ENCODE data around the gene SNPH.

DNA sequence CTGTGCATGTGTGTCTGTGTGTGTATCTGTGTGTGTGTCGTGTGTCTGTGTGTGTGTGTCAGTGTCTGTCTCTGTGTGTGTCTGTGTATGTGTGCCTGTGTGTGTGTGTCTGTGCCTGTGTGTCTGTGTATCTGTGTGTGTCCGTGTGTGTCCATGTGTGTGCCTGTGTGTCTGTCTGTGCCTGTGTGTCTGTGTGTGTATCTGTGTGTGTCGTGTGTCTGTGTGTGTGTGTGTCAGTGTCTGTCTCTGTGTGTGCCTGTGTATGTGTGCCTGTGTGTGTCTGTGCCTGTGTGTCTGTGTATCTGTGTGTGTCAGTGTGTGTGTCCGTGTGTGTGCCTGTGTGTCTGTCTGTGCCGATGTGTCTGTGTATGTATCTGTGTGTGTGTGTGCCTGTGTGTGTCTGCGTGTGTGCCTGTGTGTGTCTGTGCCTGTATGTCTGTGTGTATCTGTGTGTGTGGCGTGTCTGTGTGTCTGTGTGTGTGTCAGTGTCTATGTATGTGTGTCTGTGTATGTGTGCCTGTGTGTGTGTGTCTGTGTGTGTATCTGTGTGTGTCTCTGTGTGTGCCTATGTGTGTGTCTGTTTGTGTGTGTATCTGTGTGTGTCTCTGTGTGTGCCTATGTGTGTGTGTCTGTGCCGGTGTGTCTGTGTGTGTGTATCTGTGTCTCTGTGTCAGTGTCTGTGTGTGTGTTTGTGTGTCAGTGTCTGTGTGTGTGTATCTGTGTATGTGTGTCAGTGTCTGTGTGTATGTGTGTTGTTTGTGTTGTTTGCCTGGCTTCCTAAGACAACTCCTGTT lies 11.6 kb downstream of the SNPH start:
- TF ChIP-seq, protein P1, sequence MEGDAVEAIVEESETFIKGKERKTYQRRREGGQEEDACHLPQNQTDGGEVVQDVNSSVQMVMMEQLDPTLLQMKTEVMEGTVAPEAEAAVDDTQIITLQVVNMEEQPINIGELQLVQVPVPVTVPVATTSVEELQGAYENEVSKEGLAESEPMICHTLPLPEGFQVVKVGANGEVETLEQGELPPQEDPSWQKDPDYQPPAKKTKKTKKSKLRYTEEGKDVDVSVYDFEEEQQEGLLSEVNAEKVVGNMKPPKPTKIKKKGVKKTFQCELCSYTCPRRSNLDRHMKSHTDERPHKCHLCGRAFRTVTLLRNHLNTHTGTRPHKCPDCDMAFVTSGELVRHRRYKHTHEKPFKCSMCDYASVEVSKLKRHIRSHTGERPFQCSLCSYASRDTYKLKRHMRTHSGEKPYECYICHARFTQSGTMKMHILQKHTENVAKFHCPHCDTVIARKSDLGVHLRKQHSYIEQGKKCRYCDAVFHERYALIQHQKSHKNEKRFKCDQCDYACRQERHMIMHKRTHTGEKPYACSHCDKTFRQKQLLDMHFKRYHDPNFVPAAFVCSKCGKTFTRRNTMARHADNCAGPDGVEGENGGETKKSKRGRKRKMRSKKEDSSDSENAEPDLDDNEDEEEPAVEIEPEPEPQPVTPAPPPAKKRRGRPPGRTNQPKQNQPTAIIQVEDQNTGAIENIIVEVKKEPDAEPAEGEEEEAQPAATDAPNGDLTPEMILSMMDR (IDR thresholded peaks at IDR 0.05): no peak
- TF ChIP-seq POLR2A (IDR thresholded peaks at IDR 0.05): no peak
- TF ChIP-seq EP300 (IDR thresholded peaks at IDR 0.05): no peak
